Tibial artery (tissue), 4 donors: ENCODE data around the gene INPP5K.

Source experiments
- DNase-seq, 2 donors: peaks; one replicate each; pipeline ENCODE4 v3.0.0-alpha.2; 2019
- H3K27ac ChIP-seq, 2 donors: fragments of 200-600 bp; sonication (generic) in 1 of 2; 1 replicate in 1 of 2; 2 replicates in 1 of 2; pipeline ENCODE4 v1.5.1; 2018 to 2019; ENCODE audit warnings: mild to moderate bottlenecking in 1 of 2
- H3K27me3 ChIP-seq, 2 donors: fragments of 200-600 bp; sonication (generic) in 1 of 2; one replicate each; pipeline versions ENCODE4 v1.5.1 to v1.6.0; 2016 to 2019
- H3K36me3 ChIP-seq, 3 donors: fragments of 200-600 bp; sonication (generic) in 2 of 3; one replicate each; pipeline ENCODE4 v1.5.1; 2016 to 2019; ENCODE audit warnings: mild to moderate bottlenecking in 2 of 3
- H3K4me1 ChIP-seq, 4 donors: fragments of 200-600 bp; sonication (generic) in 2 of 4; 1 replicate in 3 of 4; 2 replicates in 1 of 4; pipeline ENCODE4 v1.5.1; 2016 to 2019
- H3K4me3 ChIP-seq, 2 donors: fragments of 200-600 bp; sonication (generic) in 1 of 2; 1 replicate in 1 of 2; 2 replicates in 1 of 2; pipeline ENCODE4 v1.5.1; 2018 to 2019; ENCODE audit warnings: mild to moderate bottlenecking in 2 of 2
- H3K9me3 ChIP-seq, 3 donors: fragments of 200-600 bp; sonication (generic) in 1 of 3; one replicate each; pipeline ENCODE4 v1.5.1; 2016 to 2019
- intact Hi-C: fragments of 100-400 bp; cut with DNase I; formaldehyde crosslinking; loops from one replicate; pipeline ENCODE4 v1.15.0; 2023; ENCODE audit warnings: low total_unique reads
- TF ChIP-seq, protein P1 (sequence below), 2 experiments: fragments of 200-600 bp in 1 of 2; fragments of 450-650 bp in 1 of 2; IDR thresholded peaks; one replicate each; pipeline ENCODE4 v1.5.1; 2017 to 2019; ENCODE audit warnings: antibody characterized with exemption in 2 of 2, mild to moderate bottlenecking in 1 of 2, moderate library complexity in 1 of 2

INPP5K gene

DNA sequence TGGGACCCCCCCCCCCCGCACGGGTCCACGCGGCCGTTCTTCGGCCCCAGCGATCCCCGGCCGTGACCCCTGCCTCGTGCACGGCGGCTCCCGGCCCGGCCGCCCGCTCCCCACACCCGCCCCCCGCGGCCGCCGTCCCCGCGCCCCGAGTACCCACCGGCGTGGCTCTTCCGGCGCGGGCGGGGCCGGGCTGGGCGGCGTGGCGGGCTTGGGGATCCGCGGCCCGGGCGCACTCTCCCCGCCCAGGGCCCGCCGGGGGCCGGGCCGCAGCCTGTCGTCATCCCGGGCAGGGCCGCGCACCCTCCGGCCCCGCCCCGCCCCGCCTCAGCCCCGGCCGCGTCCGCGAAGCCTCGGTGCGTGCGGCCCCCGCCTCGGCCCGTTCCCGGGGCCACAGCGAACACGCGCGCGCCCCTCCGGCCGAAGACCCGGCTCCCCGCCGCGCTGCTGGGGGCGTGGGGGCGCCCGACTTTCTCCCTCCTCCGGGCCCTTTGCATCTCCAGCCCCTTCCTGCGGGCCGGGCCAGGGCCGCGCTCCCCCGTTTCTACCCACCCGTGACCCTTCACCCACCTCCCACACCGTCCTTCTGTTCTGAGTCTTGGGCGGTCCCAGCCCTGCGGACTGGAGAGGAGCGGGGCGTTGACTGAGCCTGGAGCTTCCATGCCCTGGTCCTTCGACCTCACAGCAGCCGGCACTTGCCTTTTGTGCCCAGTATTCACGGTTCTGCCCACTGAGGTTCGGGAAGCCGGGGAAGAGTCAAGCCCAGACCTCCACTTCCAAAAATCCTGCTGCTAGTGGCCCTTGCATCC lies 24.8 kb downstream of the INPP5K start:
- peak overlapping the region; percentile 99 for H3K27ac ChIP-seq
- DNase-seq, result peak; percentile 47 to 86
- intact Hi-C loops, result loop anchor here (1.0 to 5.0 kb wide), 2 partner anchors 25 to 34 kb away; partner anchors contain the start of genes CRK and INPP5K
- H3K4me3 ChIP-seq, result peak overlapping the region; percentile 69 to 73
- peaks cover 0 to 12% (median 8%) of the 10 kb centered on the region in 3 donors for H3K36me3 ChIP-seq
- H3K27me3 ChIP-seq, result no peaks in the 10 kb centered on the region
- H3K4me1 ChIP-seq, result peaks cover 5 to 90% (median 84%) of the 10 kb centered on the region in 4 donors
- TF ChIP-seq, protein P1, sequence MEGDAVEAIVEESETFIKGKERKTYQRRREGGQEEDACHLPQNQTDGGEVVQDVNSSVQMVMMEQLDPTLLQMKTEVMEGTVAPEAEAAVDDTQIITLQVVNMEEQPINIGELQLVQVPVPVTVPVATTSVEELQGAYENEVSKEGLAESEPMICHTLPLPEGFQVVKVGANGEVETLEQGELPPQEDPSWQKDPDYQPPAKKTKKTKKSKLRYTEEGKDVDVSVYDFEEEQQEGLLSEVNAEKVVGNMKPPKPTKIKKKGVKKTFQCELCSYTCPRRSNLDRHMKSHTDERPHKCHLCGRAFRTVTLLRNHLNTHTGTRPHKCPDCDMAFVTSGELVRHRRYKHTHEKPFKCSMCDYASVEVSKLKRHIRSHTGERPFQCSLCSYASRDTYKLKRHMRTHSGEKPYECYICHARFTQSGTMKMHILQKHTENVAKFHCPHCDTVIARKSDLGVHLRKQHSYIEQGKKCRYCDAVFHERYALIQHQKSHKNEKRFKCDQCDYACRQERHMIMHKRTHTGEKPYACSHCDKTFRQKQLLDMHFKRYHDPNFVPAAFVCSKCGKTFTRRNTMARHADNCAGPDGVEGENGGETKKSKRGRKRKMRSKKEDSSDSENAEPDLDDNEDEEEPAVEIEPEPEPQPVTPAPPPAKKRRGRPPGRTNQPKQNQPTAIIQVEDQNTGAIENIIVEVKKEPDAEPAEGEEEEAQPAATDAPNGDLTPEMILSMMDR (IDR thresholded peaks at IDR 0.05), result no peak
- H3K9me3 ChIP-seq, result no peaks in the 10 kb centered on the region

DNA sequence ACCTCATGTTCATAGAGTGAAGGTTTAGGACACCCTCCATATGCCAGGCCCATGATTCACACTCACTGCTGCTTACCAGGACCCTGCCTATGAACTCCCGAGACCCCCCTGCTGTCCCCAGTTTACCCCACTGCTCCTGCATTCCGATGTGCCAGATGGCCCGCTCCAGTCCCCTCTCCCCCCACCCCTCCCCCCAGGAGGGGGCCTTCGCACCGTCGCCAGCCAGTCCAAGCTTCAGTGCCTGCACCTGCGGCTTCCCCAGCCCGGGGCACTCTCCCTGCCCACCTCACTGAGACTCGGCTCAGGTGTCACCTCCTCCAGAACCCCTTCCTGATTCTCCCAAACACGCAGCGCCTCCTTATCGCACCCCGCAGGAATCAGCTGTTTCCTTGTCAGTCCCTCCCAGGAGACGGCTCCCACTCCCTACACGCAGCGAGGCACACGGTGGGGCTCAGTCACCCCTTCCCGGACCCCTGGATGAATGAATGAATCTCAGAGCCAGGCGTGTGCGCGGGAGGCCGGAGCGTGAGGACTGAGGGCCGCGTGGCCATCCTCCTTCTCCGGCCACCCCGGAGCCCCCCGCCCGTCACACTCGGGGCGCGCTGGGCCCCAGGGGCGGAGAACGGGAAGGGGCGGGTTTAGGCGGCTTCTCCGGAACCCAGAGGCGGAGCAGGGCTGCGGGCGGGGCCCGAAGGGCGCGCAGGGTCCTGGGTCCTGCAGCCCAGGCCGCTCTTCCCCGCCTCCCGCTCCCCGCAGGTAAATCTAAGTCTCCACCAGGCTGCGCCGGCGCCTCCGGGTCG lies 25.6 kb downstream of the INPP5K start:
- H3K36me3 ChIP-seq, result peaks cover 0 to 4% (median 3%) of the 10 kb centered on the region in 3 donors
- TF ChIP-seq, protein P1 (IDR thresholded peaks at IDR 0.05), result no peak
- DNase-seq, result peak; percentile 48 to 82
- H3K27me3 ChIP-seq, result no peaks in the 10 kb centered on the region
- H3K9me3 ChIP-seq, result no peaks in the 10 kb centered on the region
- intact Hi-C loops, result loop anchor here (1.0 to 5.0 kb wide), 2 partner anchors 25 to 34 kb away; partner anchors contain the start of genes CRK and INPP5K
- H3K4me1 ChIP-seq, result peaks cover 5 to 89% (median 82%) of the 10 kb centered on the region in 4 donors
- peak overlapping the region; percentile 99 for H3K27ac ChIP-seq
- H3K4me3 ChIP-seq, result peak overlapping the region; percentile 69 to 73

DNA sequence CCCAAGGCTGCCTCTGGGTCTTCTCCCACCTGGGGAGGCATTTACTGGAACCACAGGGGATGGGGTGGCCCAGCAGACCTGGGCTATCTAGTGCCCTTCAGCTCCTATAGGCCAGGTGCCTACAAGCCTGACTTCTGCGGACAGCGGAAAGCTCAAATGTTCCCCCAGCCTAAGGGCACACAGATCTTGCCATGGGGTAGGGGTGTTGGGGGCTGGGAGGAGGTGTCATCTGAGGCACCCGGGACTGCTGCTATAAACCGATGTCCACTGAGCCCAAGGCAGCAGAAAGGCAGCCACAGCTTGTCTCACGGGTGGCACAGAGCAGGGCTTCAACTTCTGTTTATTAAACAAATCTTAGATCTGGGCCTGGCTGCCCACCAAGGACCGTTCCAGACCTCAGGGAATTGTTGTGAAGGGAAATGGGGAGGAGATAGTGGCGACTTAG lies 27.6 kb downstream of the INPP5K start:
- H3K4me1 ChIP-seq, result peaks cover 5 to 82% (median 73%) of the 10 kb centered on the region in 4 donors

DNA sequence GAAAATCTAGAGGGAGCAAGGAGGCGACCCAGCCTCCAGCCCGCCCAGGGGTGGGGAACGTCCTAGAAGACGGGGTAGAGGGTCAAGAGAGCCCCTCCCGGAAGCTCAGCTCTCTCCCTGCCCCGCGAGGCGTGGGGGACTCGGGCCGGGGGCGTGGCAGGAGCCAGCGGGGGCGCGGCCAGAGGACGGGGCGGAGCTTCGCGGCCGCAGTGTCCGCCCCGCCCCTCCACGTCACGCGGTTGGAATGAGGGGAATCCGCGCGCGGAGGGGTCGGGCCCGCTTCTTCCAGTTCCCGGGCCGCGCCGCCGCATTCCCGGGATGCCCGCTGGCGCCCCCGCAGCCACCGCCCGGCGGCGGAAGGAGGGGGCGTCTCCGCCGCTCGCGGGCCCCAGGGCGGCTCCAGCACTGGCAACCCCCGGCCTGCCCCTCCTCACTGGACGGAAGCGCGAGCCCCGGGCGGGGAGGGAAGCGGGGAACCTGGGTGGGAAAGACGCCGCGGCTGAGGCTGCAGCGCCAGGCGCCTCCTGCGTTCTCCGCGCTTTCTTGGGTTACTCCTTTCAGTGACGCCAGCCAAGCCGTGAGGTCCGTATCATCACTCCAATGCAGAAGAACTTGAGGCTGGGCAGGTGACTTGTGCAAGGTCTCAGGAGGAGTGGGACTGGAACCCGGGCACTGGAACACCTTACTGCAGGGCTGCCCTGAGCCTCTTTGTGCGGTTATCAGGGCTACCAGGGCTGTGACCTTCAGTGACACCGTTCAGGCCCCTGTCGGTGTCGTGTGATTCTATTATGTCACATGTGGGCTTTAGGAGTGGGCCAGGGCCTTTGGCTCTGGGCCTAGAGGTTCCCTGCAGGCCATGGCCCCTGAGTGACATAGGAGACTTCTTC lies 28.2 kb downstream of the INPP5K start:
- no peaks in the 10 kb centered on the region for H3K9me3 ChIP-seq
- peaks cover 5 to 82% (median 72%) of the 10 kb centered on the region in 4 donors for H3K4me1 ChIP-seq
- intact Hi-C loops, result no loop called here
- H3K4me3 ChIP-seq, result peak overlapping the region; percentile 84 to 87
- peaks cover 3 to 11% (median 11%) of the 10 kb centered on the region in 3 donors for H3K36me3 ChIP-seq
- no peaks in the 10 kb centered on the region for H3K27me3 ChIP-seq
- TF ChIP-seq, protein P1 (IDR thresholded peaks at IDR 0.05), result no peak
- peak overlapping the region; percentile 99 for H3K27ac ChIP-seq
- DNase-seq, result peak; percentile 80 to 93

More for the DNA sequence above, 27.6 kb downstream of the INPP5K start:
- intact Hi-C loops, result no loop called here
- Histone ChIP-seq H3K27me3 (no peaks in the 10 kb centered on the region), H3K9me3 (no peaks in the 10 kb centered on the region), H3K27ac (peak overlapping the region; percentile 99), H3K36me3 (peaks cover 0 to 5% (median 4%) of the 10 kb centered on the region in 3 donors), H3K4me3 (peak overlapping the region; percentile 84 to 87)
- no peak for DNase-seq
- TF ChIP-seq, protein P1 (IDR thresholded peaks at IDR 0.05), result no peak
